GM21723 (cell line): ENCODE data around the gene PLXNA2.

Experiments
- ATAC-seq: cut with Tn5 transposase; IDR thresholded peaks from one replicate; pipeline ENCODE4 v1.9.1; 2021; ENCODE audit warnings: mild to moderate bottlenecking, moderate library complexity; ENCODE audit not compliant: unreplicated experiment

PLXNA2 gene

DNA sequence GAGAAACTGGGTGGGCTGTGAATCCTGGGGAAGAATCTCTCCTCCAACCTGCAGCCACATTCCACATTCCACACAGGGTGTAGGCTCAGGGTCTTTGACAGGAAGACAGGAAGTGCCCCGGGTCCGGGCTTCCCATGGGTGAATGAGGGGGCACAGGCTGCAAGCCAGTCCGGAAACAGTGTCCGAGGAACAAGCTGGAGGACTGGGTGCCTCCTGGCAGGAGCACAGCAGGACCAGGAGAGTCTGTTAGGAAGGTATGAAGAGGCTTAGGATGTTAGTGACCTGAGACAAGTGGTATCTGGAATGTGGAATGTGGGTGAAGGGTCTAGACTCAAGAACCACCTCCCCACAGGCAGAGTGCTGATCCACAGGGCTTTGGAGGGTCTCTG is 212.3 kb downstream of the PLXNA2 start:
- ATAC-seq, result no peak

DNA sequence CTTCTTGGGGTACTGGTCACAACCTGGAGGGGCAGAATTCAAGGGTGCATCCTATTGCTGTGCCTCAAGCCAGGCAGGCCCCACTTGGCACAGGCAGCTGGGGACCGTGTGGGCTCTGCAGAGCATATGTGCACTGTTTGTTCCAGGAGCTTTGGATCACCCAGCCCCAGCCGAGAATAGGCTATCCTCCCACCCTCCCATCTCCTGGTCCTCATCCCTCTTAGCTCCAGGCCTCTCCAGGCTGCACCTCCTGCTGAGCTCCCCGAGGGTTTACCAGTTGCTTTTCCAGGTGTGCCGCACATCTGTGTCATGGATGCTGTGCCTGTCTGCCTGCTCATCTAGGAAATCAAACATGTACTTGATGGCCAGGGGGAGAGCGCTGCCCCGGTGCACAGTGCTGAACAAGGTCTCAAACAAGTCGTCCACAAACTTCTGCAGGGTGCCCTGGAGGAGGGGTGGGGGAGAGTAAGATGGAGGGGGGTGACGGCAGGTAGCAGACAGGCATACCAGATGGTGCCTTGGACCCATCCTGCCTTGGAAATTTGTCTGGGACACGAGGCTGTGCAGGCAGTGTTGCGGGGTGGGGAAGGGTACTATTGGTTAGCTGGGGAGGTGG is 212.8 kb downstream of the PLXNA2 start:
- no peak for ATAC-seq

- no peak for ATAC-seq
Measured at GRCh38 chr1:208030288-208031091, 213.7 kb downstream of the PLXNA2 start.

DNA sequence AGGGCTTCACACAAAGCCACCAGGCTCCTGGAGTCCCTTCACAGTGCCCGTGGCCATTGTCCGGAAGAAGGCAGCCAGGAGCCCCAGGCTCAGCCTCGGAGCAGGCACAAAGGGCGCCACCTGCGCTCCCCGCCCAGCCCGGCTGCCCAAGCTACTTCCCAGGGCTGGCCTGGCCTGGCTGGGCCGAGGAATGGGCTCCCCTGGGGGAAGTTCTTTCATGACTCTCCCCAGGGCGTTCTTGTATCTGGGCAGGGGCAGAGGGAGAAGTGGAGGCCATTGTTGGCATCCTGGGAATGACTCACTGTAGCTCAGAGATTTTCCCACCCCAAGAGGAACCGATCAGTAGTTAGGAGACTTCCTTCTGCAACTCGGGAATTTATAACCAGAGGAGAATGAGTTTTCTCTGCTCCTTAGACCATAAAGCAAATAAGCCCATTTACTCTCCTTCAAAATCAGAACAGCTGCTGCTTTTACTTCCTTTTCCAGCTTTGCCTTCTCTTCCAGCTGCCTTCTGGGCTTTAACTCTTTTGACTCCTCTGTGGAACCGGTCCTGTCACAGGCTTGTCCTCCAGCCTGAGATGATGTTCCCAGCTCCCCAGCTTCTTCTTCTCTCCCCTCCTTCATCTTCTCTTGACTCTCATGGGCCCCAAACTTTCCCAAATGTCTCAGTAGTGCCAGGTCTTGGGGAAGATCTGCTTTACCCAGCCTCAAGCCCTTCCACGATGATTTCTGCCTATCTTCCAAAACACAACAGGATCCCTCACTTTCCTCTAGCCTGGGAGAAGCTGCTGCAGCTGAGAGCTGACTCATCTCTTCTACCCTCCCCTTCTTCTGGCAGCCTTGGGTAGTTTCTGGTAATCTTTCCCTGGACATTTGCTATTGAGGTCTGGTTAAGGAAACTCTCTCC is 214.6 kb downstream of the PLXNA2 start:
- no peak for ATAC-seq

DNA sequence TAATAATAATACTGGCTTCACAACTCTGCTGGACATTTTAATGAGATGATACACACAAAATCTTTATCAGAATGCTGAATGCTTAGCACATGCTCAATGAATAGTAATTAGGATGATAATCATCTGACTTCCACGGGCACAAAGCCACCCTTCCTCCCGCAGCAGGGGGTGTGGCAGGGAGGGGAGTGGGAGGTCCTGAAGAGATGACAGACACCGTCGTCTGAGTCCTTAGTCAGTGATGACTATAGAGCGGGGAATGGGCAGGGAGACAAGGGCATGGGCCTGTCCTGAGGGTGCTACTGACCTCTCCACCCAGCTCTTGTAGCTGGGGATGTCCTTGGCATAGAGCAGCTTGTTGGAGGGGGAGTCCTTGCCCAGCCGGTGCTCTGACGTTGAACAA is 215.7 kb downstream of the PLXNA2 start:
- no peak for ATAC-seq

GRCh38 chr1:208027861-208028260 is 216.3 kb downstream of the PLXNA2 start:
- ATAC-seq, result no peak

- no peak for ATAC-seq
Measured at GRCh38 chr1:208026880-208027438, 217.2 kb downstream of the PLXNA2 start.

DNA sequence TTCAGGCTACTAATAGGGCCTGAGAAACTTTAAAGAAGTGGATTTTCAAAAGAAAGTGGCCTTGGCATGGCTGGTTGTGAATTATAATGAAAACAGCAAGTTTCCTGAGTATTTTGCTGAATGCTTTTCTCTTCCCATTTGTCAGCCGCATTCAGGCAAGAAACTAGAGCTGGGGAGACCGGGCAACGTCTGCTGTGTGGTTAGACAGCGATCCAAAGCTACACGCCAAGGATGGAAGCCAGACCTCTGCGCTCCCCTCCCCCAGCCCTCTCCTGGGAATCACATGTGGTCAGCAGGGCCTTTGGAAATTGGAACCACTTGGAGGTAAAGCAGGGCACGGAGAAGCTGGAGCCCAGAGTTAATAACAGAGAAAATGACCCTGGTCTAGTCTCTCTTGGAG is 219.2 kb downstream of the PLXNA2 start:
- ATAC-seq, result no peak

DNA sequence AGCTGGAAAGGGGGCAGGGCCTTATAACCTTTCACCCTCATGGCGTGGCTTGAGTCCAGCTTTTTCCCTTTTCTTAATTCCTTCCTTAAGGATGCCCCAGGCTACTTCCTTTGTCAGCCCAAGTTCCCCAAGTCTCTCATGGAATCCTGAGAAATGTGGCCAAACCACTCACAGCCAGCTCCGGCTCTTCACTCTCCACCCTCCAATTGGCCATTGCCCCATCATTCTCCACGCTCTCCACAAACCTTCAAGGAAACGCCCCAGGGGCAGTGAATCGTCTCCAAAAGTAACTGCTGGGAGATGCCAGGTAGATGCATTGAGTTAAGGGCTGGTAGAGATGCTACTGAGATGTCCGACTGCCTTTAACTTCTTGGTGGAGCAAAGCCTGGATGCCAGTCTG is 219.8 kb downstream of the PLXNA2 start:
- no peak for ATAC-seq

DNA sequence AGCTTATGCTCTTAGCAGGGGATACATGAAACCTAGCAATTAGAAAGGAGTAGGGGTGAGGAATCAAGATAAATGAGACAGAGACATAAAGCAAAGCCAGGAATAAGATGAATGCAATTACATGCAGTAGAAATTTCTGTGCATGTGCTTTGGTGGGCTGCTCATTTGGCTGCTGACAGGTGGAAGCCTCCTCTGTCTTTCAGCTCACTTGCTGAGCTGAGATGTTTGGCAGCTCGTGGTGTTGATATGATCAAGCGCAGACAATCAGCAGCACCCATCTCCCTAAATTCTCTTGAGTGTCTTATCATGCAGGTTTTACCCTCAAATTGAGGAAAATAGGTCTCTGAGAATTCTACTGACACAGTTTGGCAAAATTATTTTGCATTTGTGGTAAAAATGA is 224.9 kb downstream of the PLXNA2 start:
- ATAC-seq, result no peak

GRCh38 chr1:208015255-208015654 is 228.9 kb downstream of the PLXNA2 start:
- ATAC-seq, result no peak

GRCh38 chr1:208013210-208013609 is 231.0 kb downstream of the PLXNA2 start:
- no peak for ATAC-seq

DNA sequence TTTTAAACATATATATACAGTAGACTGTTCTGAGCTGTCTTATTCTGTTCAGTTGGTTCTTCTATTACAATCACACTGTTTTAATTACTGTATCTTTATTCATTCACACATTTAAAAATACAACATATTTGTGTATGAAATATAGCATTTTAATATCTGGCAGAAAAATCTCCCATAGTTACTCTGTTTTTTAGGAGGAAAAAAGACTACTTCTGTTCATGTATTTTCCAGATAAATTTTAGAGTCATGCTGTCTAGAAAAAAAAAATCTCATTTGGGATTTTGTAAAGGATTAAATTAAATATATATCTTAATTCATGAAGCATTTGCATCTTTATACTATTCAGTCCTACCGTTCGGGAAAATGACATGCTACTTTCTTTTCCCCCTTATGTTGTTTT is 231.5 kb downstream of the PLXNA2 start:
- ATAC-seq, result no peak

DNA sequence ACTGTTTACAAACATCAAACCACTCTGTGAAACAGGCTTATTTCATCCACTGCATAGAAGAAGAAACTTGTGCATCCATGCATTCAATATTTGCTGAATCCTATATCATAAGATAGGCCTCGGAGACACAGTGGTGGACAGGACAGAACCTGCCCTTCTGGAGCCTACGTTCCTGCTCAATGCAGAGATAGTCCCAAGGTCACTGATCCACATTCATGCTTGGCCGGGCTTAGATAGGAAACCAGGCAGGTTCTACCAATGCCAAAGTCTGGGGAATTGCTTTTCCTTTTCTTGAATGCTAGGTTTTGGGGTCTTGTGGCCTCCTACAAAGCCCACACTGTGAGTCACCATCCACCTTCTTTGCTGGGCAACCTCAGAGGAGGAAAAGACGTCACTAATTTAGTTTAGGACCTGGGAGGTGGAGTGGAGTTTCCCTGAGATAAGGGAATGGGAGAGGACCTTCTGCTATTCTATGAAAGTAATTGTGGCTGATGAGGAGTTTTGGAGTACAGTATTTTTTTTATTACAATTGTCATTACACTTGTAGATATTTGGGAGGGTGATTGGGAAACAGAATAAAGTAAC is 233.6 kb downstream of the PLXNA2 start:
- ATAC-seq, result no peak

DNA sequence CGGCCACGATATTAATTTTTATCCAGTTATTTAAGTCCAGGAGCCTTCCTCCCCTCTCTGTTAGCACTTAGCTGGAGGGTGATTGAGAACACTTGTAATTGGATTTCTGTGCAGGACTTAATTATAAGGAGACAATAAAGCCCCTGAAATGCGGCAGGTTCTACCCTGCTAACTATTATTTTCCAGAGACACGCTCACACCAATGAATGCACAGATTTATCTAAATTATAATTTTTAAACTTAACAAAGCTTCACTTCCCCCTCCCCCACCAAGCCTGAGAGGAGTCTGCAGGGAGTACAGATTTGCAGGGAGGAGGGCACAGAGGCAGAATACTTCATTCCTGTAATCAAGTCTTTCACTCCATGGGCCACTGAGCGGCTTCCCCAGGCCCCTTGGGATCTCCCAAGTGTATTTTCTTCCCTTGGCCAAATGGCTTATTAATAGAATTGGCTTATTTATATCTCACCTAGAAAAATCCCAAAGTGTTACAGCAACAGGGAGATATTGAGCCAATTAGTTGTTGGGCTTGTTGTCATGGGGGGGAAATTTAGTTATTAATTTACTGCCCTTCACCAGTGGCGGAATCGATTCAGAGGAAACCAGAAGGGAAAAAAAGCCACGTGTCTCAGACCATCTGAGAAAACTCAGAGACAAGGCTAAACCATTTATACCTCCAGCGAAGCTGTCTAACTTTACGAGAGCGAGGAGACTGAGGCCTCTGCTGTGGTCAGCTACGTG is 234.3 kb downstream of the PLXNA2 start:
- no peak for ATAC-seq

- no peak for ATAC-seq
Measured at GRCh38 chr1:208009303-208009702, 234.9 kb downstream of the PLXNA2 start.

DNA sequence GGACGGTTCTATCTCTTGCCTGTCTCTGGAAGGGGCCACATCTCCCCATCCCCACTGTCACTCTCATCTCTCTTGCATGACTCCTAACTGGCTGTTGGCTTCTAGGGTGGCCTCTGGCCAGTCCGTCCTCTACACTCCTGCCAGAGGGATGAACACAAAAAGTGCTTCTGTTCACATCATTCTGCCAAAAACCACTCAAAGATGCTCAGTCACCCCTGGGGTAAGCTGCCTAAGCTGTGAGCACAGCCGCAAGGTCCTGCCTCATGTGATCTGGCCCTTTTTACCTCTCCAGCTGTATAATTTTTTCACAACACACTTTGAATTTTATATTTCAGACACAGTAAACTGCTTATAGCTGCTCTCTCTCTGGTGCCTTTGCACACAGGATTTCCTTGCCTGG is 235.7 kb downstream of the PLXNA2 start:
- no peak for ATAC-seq

GRCh38 chr1:208007938-208008342 is 236.2 kb downstream of the PLXNA2 start:
- no peak for ATAC-seq

DNA sequence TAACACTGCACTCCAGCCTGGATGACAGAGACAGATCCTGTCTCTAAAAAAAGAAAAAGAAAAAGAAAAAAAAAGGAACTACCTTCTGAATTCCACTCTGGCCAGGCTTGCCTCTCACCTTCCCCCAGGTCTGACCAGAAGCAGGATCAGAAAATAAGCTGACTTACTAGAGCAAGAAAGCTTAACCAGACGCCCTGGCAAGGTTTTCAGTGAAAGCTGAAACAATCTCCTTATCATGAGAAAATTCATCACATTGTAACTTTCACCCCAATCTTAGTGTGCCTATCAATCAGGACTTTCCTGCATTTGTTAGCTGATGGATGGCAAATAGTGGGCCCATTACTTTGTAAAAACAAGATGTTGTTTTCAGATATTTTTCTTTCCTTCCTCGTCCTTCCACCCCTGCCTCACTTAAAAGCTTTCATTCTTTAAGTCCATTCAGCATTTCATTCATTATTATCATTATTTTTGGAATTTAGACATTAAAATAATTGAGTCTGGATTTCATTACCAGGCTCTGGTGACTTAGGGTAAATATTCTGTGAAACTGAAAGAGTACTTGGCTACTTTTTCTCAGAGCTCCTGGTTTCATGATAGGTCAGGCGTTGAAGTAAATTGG is 236.8 kb downstream of the PLXNA2 start:
- no peak for ATAC-seq
